B cell (primary cell): ENCODE measurements around the gene CBX1. TPM values are rescaled to one million over a fixed set of nuclear protein-coding genes. Genes with fewer than 3 reads are reported as not detected.

Experiments
- ATAC-seq: fragments of 200-7000 bp; cut with Tn5 transposase; one replicate; pipeline ENCODE4 v1.10.0; 2021; ENCODE audit warnings: low read depth, mild to moderate bottlenecking, moderate number of reproducible peaks, moderate library complexity
- CTCF ChIA-PET: fragments of 350-600 bp; sonication (Branson Sonifier 250); formaldehyde crosslinking; loops from one replicate; lab custom pipeline; 2021; ENCODE audit warnings: antibody characterized with exemption, inconsistent platforms; lab: Charles Lee
- POLR2A ChIA-PET: fragments of 350-600 bp; sonication (Branson Sonifier 250); formaldehyde crosslinking; loops from one replicate; lab custom pipeline; 2021; ENCODE audit warnings: antibody characterized with exemption; lab: Charles Lee
- DNase-seq: peaks from one replicate; pipeline ENCODE4 v3.0.0; 2013
- H2AFZ ChIP-seq: 2 replicates; pipeline ENCODE4 v1.6.1; 2012; ENCODE audit warnings: mild to moderate bottlenecking, low read depth, low read length; ENCODE audit not compliant: insufficient read depth, poor library complexity, severe bottlenecking
- H3K27ac ChIP-seq, 2 donors: 1 replicate in 1 of 2; 2 replicates in 1 of 2; pipeline ENCODE4 v1.5.1; 2012 to 2013; ENCODE audit warnings: low read length in 2 of 2, mild to moderate bottlenecking in 2 of 2, moderate library complexity in 1 of 2
- H3K27me3 ChIP-seq, 4 experiments: fragments of 200-600 bp in 1 of 4; sonication (generic) in 1 of 4; replicated peaks in 1 of 4; 1 replicate in 2 of 4; 2 replicates in 2 of 4; pipeline versions ENCODE4 v1.6.1 to v1.7.0; 2013 to 2016; ENCODE audit warnings: low read length in 3 of 4, mild to moderate bottlenecking in 2 of 4, mixed read lengths in 1 of 4, moderate library complexity in 1 of 4; ENCODE audit not compliant: insufficient read depth in 4 of 4, control insufficient read depth in 3 of 4; ENCODE audit errors: control extremely low read depth in 1 of 4
- H3K36me3 ChIP-seq, 2 experiments: replicated peaks in 1 of 2; 1 replicate in 1 of 2; 2 replicates in 1 of 2; pipeline versions ENCODE4 v1.6.1 to v1.7.1; 2013; ENCODE audit warnings: low read length in 1 of 2; ENCODE audit not compliant: insufficient read depth in 2 of 2, control insufficient read depth in 1 of 2; ENCODE audit errors: control extremely low read depth in 1 of 2, extremely low read depth in 1 of 2
- H3K4me1 ChIP-seq, 2 donors: fragments of 200-600 bp in 1 of 2; sonication (generic) in 1 of 2; 1 replicate in 1 of 2; 2 replicates in 1 of 2; pipeline versions ENCODE4 v1.5.1 to v1.6.1; 2013 to 2017; ENCODE audit warnings: low read length in 2 of 2; ENCODE audit not compliant: control insufficient read depth in 2 of 2, insufficient read depth in 2 of 2
- H3K4me2 ChIP-seq: replicated peaks from 2 replicates; pipeline ENCODE3; 2012; ENCODE audit warnings: mild to moderate bottlenecking, low read depth, low read length; ENCODE audit not compliant: poor library complexity, severe bottlenecking
- H3K4me3 ChIP-seq, 5 experiments: fragments of 200-600 bp in 1 of 5; sonication (generic) in 1 of 5; 1 replicate in 3 of 5; 2 replicates in 2 of 5; pipeline versions ENCODE4 v1.5.1 to v1.7.0; 2011 to 2016; ENCODE audit warnings: low read length in 4 of 5, mild to moderate bottlenecking in 4 of 5, low read depth in 2 of 5, control low read depth in 1 of 5, moderate library complexity in 1 of 5; ENCODE audit not compliant: insufficient read depth in 1 of 5; ENCODE audit errors: control extremely low read depth in 1 of 5, extremely low read depth in 1 of 5
- H3K79me2 ChIP-seq: fragments of 200-600 bp; sonication (generic); one replicate; pipeline ENCODE4 v1.6.0; 2016; ENCODE audit warnings: low read length; ENCODE audit not compliant: control insufficient read depth, insufficient read depth
- H3K9ac ChIP-seq: fragments of 200-600 bp; sonication (generic); 2 replicates; pipeline ENCODE4 v1.6.1; 2017; ENCODE audit warnings: mild to moderate bottlenecking, low read length, moderate library complexity
- H3K9me3 ChIP-seq, 3 donors: one replicate each; pipeline versions ENCODE4 v1.6.1 to v1.7.1; 2013; ENCODE audit warnings: low read length in 2 of 3; ENCODE audit not compliant: control insufficient read depth in 2 of 3, insufficient read depth in 1 of 3; ENCODE audit errors: control extremely low read depth in 1 of 3
- H4K20me1 ChIP-seq: 2 replicates; pipeline ENCODE4 v1.6.0; 2012; ENCODE audit warnings: mild to moderate bottlenecking, low read length; ENCODE audit not compliant: insufficient read depth, control insufficient read depth, poor library complexity, severe bottlenecking
- H3K27ac Mint-ChIP-seq: one replicate; pipeline ENCODE4 v1.8.0; 2021; ENCODE audit warnings: mixed read lengths
- H3K27me3 Mint-ChIP-seq: one replicate; pipeline ENCODE4 v1.8.0; 2021; ENCODE audit warnings: mixed read lengths
- H3K4me1 Mint-ChIP-seq: one replicate; pipeline ENCODE4 v1.8.0; 2021; ENCODE audit warnings: mixed read lengths
- H3K4me3 Mint-ChIP-seq: one replicate; pipeline ENCODE4 v1.8.0; 2021; ENCODE audit warnings: mixed read lengths
- H3K9me3 Mint-ChIP-seq: one replicate; pipeline ENCODE4 v1.8.0; 2022; ENCODE audit warnings: mixed read lengths; ENCODE audit not compliant: insufficient read depth
- EZH2 ChIP-seq: IDR thresholded peaks from 2 replicates; pipeline ENCODE4 v1.6.1; 2012; ENCODE audit warnings: borderline replicate concordance, low read depth, mild to moderate bottlenecking, moderate library complexity, low read length; ENCODE audit not compliant: insufficient read depth, poor library complexity, severe bottlenecking
- WGBS: methylation state at CpG from one replicate; pipeline ENCODE4 v1.1.5; 2013; ENCODE audit warnings: missing lambda C conversion rate; ENCODE audit not compliant: insufficient coverage; 5-methylcytosine and 5-hydroxymethylcytosine counted together
- intact Hi-C: fragments of 100-400 bp; cut with micrococcal nuclease; formaldehyde crosslinking; loops from one replicate; pipeline ENCODE4 v1.10.0; 2022
- polyA plus RNA-seq: library from polyadenylated mRNA; depleted of rRNA; stranded (reverse); fragments of >200 nt; gene quantifications from 2 replicates; pipeline ENCODE4 v1.2.3, GENCODE V29; 2012
- total RNA-seq, 2 donors: library from RNA; stranded (reverse); fragments of 120-200 nt in 1 of 2; gene quantifications; 1 replicate in 1 of 2; 2 replicates in 1 of 2; pipeline versions ENCODE4 v1.2.3 to v1.2.4, GENCODE V29; 2013 to 2022
- TF ChIP-seq, protein P1 (sequence below): fragments of 200-600 bp; IDR thresholded peaks from one replicate; pipeline ENCODE4 v1.8.0; 2022; ENCODE audit warnings: antibody characterized with exemption, mild to moderate bottlenecking

The CBX1 gene
- total and polyA plus RNA-seq, 2 donors (not counting 1 experiment from before 2014, with no cell fraction given): 9.4 to 33.1 TPM

DNA sequence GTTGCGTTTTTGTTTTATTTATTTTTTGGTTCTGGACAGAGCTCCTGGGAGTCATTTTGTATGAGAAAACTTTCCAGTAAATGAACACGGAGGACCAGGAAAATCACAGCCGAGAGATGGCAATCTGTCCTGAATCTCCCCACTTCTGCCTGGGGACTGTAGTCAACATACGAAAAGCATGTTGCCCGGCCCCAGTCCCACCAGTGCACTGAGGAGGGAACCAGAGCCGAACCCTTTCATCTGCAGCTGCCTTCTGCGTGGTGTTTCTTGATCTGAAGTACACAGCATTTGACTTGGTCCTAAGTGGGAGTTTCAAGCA lies 25.2 kb upstream of the CBX1 start:
- Histone ChIP-seq H3K4me1 (no peaks in the 10 kb centered on the region), H3K79me2 (no peaks in the 10 kb centered on the region), H3K9ac (no peak overlapping the region), H3K36me3 (peaks cover 4 to 45% of the 10 kb centered on the region in 2 experiments), H3K27me3 (no peaks in the 10 kb centered on the region), H3K4me3 (no peak overlapping the region), H2AFZ (no peak overlapping the region), H3K27ac (no peak overlapping the region), H3K4me2 (no peak overlapping the region), H3K9me3 (no peaks in the 10 kb centered on the region), H4K20me1 (peaks cover 6% of the 10 kb centered on the region)
- CTCF ChIA-PET: interaction anchor here (1.0 to 5.0 kb wide), 3 partner anchors 25 to 53 kb away, joined by 3 to 42 read pairs (median 4); no protein-coding TSS in a partner anchor
- no peak for ATAC-seq
- H3K27ac Mint-ChIP-seq: no peak overlapping the region
- peaks cover 3% of the 10 kb centered on the region for H3K4me1 Mint-ChIP-seq
- TF ChIP-seq, protein P1, sequence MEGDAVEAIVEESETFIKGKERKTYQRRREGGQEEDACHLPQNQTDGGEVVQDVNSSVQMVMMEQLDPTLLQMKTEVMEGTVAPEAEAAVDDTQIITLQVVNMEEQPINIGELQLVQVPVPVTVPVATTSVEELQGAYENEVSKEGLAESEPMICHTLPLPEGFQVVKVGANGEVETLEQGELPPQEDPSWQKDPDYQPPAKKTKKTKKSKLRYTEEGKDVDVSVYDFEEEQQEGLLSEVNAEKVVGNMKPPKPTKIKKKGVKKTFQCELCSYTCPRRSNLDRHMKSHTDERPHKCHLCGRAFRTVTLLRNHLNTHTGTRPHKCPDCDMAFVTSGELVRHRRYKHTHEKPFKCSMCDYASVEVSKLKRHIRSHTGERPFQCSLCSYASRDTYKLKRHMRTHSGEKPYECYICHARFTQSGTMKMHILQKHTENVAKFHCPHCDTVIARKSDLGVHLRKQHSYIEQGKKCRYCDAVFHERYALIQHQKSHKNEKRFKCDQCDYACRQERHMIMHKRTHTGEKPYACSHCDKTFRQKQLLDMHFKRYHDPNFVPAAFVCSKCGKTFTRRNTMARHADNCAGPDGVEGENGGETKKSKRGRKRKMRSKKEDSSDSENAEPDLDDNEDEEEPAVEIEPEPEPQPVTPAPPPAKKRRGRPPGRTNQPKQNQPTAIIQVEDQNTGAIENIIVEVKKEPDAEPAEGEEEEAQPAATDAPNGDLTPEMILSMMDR: no peak
- no peak for TF ChIP-seq EZH2
- no peak for DNase-seq
- 98% methylated on average over 6 of the region's 7 CpGs for WGBS
- intact Hi-C loops: no loop called here
- no peaks in the 10 kb centered on the region for H3K9me3 Mint-ChIP-seq
- no peaks in the 10 kb centered on the region for H3K27me3 Mint-ChIP-seq
- no peak overlapping the region for H3K4me3 Mint-ChIP-seq
- POLR2A ChIA-PET: interaction anchor here (1.2 kb wide), 1 partner anchor 15 kb away, joined by 11 read pairs; no protein-coding TSS in a partner anchor

DNA sequence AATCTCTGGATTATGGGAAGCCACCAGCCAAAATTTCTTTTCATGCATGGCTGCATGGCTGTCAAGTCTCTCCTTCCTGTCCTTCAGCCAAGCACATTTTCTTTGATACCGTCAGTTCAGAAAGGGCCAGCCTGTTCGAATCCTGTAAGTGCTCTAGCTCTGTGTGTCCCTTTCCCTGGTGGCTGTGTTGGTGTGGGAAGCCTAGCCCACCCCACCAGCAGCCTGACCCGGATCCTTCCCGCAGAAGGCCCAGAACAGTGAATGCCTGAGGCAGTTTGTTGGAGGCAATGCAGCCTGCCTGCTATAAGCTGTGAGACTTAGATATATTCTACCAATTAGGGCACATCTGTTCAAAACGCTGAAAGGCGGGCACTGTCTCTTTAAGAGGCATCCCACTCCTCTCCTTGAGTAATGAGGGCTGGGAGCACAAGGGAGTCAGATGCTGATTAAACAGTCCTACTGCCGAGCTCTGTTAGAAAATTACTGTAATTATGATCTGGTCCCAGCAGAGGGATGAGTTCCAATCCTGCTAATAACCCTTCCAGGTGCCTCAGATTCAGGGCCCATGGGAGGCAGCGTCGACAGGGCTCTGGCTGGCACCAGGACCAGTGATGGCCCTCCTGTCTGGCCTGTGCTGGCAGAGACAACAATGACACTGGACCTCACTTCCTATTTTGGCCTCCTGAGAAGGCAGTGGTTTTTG lies 24.7 kb upstream of the CBX1 start:
- ChIA-PET POLR2A (interaction anchor here (1.2 kb wide), 1 partner anchor 14 kb away, joined by 11 read pairs; no protein-coding TSS in a partner anchor), CTCF (interaction anchor here (1.0 to 5.0 kb wide), 2 partner anchors 26 to 45 kb away, joined by 3 to 42 read pairs; no protein-coding TSS in a partner anchor)
- ATAC-seq (no peak), DNase-seq (no peak)
- Histone ChIP-seq H2AFZ (no peak overlapping the region), H3K79me2 (no peaks in the 10 kb centered on the region), H3K9me3 (no peaks in the 10 kb centered on the region), H3K4me3 (no peak overlapping the region), H3K9ac (no peak overlapping the region), H3K4me2 (no peak overlapping the region), H3K4me1 (no peaks in the 10 kb centered on the region), H3K27ac (no peak overlapping the region), H3K36me3 (peaks cover 9 to 48% of the 10 kb centered on the region in 2 experiments), H4K20me1 (peaks cover 11% of the 10 kb centered on the region), H3K27me3 (no peaks in the 10 kb centered on the region)
- Mint-ChIP-seq H3K9me3 (no peaks in the 10 kb centered on the region), H3K4me3 (no peak overlapping the region), H3K27ac (no peak overlapping the region), H3K4me1 (no peaks in the 10 kb centered on the region), H3K27me3 (no peaks in the 10 kb centered on the region)
- TF ChIP-seq EZH2: no peak
- TF ChIP-seq, protein P1: no peak
- intact Hi-C loops: no loop called here
- 100% methylated on average over 2 of the region's 9 CpGs for WGBS
